Spleen (tissue), 11 donors: ENCODE measurements around the gene JMY. TPM values are rescaled to one million over a fixed set of nuclear protein-coding genes. Genes with fewer than 3 reads are reported as not detected.
A peak's percentile ranks its signal among the peaks of the same experiment; 100 is the strongest.

Source experiments
- DNase-seq: peaks from one replicate; pipeline ENCODE4 v3.0.0-alpha.2; 2020
- H3K27ac ChIP-seq, 8 donors: fragments of 200-600 bp; sonication (generic) in 7 of 8; 1 replicate in 4 of 8; 2 replicates in 4 of 8; pipeline versions ENCODE4 v1.5.0 to v1.8.0; 2016 to 2021; ENCODE audit warnings: inconsistent platforms in 4 of 8, mild to moderate bottlenecking in 4 of 8, moderate library complexity in 1 of 8
- H3K27me3 ChIP-seq, 7 donors: fragments of 200-600 bp; sonication (generic) in 6 of 7; replicated peaks in 1 of 7; 1 replicate in 4 of 7; 2 replicates in 3 of 7; pipeline versions ENCODE4 v1.5.0 to v1.8.0; 2016 to 2021; ENCODE audit warnings: inconsistent platforms in 3 of 7, mild to moderate bottlenecking in 1 of 7
- H3K36me3 ChIP-seq, 6 donors: fragments of 200-600 bp; sonication (generic) in 5 of 6; 1 replicate in 4 of 6; 2 replicates in 2 of 6; pipeline versions ENCODE4 v1.5.0 to v1.8.0; 2016 to 2021; ENCODE audit warnings: inconsistent platforms in 2 of 6
- H3K4me1 ChIP-seq, 6 donors: fragments of 200-600 bp; sonication (generic) in 5 of 6; 1 replicate in 3 of 6; 2 replicates in 3 of 6; pipeline versions ENCODE4 v1.5.0 to v1.8.0; 2016 to 2021; ENCODE audit warnings: inconsistent platforms in 3 of 6
- H3K4me3 ChIP-seq, 8 donors: fragments of 200-600 bp; sonication (generic) in 7 of 8; 1 replicate in 4 of 8; 2 replicates in 4 of 8; pipeline versions ENCODE4 v1.5.0 to v1.8.0; 2016 to 2021; ENCODE audit warnings: inconsistent platforms in 4 of 8, mild to moderate bottlenecking in 4 of 8, moderate library complexity in 2 of 8
- H3K9me3 ChIP-seq, 8 donors: fragments of 200-600 bp; sonication (generic) in 7 of 8; 1 replicate in 4 of 8; 2 replicates in 4 of 8; pipeline versions ENCODE4 v1.5.0 to v1.8.0; 2016 to 2021; ENCODE audit warnings: inconsistent platforms in 4 of 8
- CTCF ChIP-seq, 11 experiments: fragments of 200-600 bp in 7 of 11; fragments of 450-650 bp in 4 of 11; sonication (generic) in 4 of 11; IDR thresholded peaks in 8 of 11; conservative IDR thresholded peaks in 3 of 11; 1 replicate in 7 of 11; 2 replicates in 4 of 11; pipeline versions ENCODE4 v1.4.0 to v1.8.0; 2016 to 2021; ENCODE audit warnings: antibody characterized with exemption in 11 of 11, inconsistent platforms in 4 of 11, mild to moderate bottlenecking in 1 of 11
- POLR2A ChIP-seq, 3 donors: fragments of 450-650 bp; IDR thresholded peaks; one replicate each; pipeline ENCODE4 v1.5.1; 2017; ENCODE audit warnings: antibody characterized with exemption in 3 of 3, mild to moderate bottlenecking in 1 of 3
- POLR2AphosphoS5 ChIP-seq, 3 donors: sonication (generic); formaldehyde crosslinking; IDR thresholded peaks; one replicate each; pipeline ENCODE4 v1.5.1; 2017; ENCODE audit warnings: antibody characterized with exemption in 3 of 3
- WGBS, 5 donors: extraction: QIAGEN DNeasy Blood & Tissue Kit in 3 of 5; methylation state at CpG; one replicate each; pipeline versions ENCODE4 v1.1.5 to v1.1.7; 2013 to 2018; 5-methylcytosine and 5-hydroxymethylcytosine counted together
- intact Hi-C: fragments of 100-400 bp; cut with DNase I; formaldehyde crosslinking; loops from one replicate; pipeline ENCODE4 v1.15.0; 2023; ENCODE audit warnings: low total_unique reads
- polyA plus RNA-seq, 3 donors: library from polyadenylated mRNA; stranded (reverse); fragments of 200-250 nt; gene quantifications; one replicate each; pipeline ENCODE4 v1.2.1, GENCODE V29; 2013
- total RNA-seq, 7 donors: library from RNA; depleted of rRNA in 3 of 7; stranded (reverse); fragments of >200 nt in 3 of 7; fragmentation: NEBNext Ultra II Directional in 4 of 7; extraction: Animal tissue kit (Norgen Biotek cat#: 25700) in 4 of 7; gene quantifications; one replicate each; pipeline versions ENCODE4 v1.1.0 to v1.2.1, GENCODE V29; 2016 to 2021
- donor health status: healthy with polysubstance abuse.
- donor health status: DM: no; HTN: no; CAD: no; lungs with moderate emphysema.
- donor health status: DM: no; HTN: no; CAD: no.
- donor health status: Bipolar disorder and iron deficiency.
- donor health status: healthy.
- donor health status: DM: no; HTN: no; CAD: no.
- donor health status: DM: yes; HTN: yes; CAD: no.

Gene JMY
- total and polyA plus RNA-seq, 10 donors: 2.0 to 19.6 (median 11.6) TPM

- no peak overlapping the region for H3K27ac ChIP-seq
- 84 to 95% (median 87%) methylated on average over 4 to 5 of the region's 5 CpGs for WGBS, 5 donors
- no peak for DNase-seq
These were observed 20.0 kb downstream of the JMY start for GRCh38 chr5:79255786-79256557.

GRCh38 chr5:79256563-79256962 is 20.6 kb downstream of the JMY start:
- intact Hi-C loops: no loop called here

More at GRCh38 chr5:79255786-79256557, 20.0 kb downstream of the JMY start:
- H3K9me3 ChIP-seq: no peaks in the 10 kb centered on the region
- intact Hi-C loops: no loop called here
- peaks cover 0 to 17% (median 0%) of the 10 kb centered on the region in 6 donors for H3K4me1 ChIP-seq
- TF ChIP-seq POLR2A (IDR thresholded peaks at IDR 0.05): no peak
- TF ChIP-seq CTCF (IDR thresholded peaks at IDR 0.05 in 8 of 11, conservative IDR thresholded peaks at IDR 0.05 in 3 of 11): peak in 2 of 11 experiments; percentile 14 to 25
- no peak overlapping the region for H3K4me3 ChIP-seq
- no peaks in the 10 kb centered on the region for H3K27me3 ChIP-seq
- H3K36me3 ChIP-seq: peaks cover 0 to 9% (median 0%) of the 10 kb centered on the region in 6 donors

GRCh38 chr5:79257314-79257713 is 21.4 kb downstream of the JMY start:
- intact Hi-C loops: no loop called here
- TF ChIP-seq POLR2A (IDR thresholded peaks at IDR 0.05) (no peak), CTCF (IDR thresholded peaks at IDR 0.05 in 8 of 11, conservative IDR thresholded peaks at IDR 0.05 in 3 of 11) (no peak), POLR2AphosphoS5 (IDR thresholded peaks at IDR 0.05) (no peak)
- peaks cover 0 to 9% (median 0%) of the 10 kb centered on the region in 6 donors for H3K36me3 ChIP-seq
- no peaks in the 10 kb centered on the region for H3K27me3 ChIP-seq
- WGBS, 5 donors: 90 to 97% (median 94%) methylated on average over 6 of the region's 6 CpGs
- peaks cover 0 to 27% (median 0%) of the 10 kb centered on the region in 6 donors for H3K4me1 ChIP-seq
- no peaks in the 10 kb centered on the region for H3K9me3 ChIP-seq
- H3K27ac ChIP-seq: no peak overlapping the region
- no peak for DNase-seq
- no peak overlapping the region for H3K4me3 ChIP-seq

More at GRCh38 chr5:79256563-79256962, 20.6 kb downstream of the JMY start:
- Histone ChIP-seq H3K36me3 (peaks cover 0 to 9% (median 0%) of the 10 kb centered on the region in 6 donors), H3K4me1 (peaks cover 0 to 20% (median 0%) of the 10 kb centered on the region in 6 donors), H3K27ac (no peak overlapping the region), H3K27me3 (no peaks in the 10 kb centered on the region), H3K4me3 (no peak overlapping the region), H3K9me3 (no peaks in the 10 kb centered on the region)
- TF ChIP-seq POLR2A (IDR thresholded peaks at IDR 0.05): no peak
- no peak for TF ChIP-seq CTCF (IDR thresholded peaks at IDR 0.05 in 8 of 11, conservative IDR thresholded peaks at IDR 0.05 in 3 of 11)
- TF ChIP-seq POLR2AphosphoS5 (IDR thresholded peaks at IDR 0.05): no peak
- 92 to 95% (median 92%) methylated on average over 4 of the region's 4 CpGs for WGBS, 5 donors
- no peak for DNase-seq

- H3K27ac ChIP-seq: no peak overlapping the region
- WGBS, 5 donors: 95 to 100% (median 97%) methylated on average over 4 of the region's 4 CpGs
- TF ChIP-seq POLR2AphosphoS5 (IDR thresholded peaks at IDR 0.05): no peak
- TF ChIP-seq POLR2A (IDR thresholded peaks at IDR 0.05): no peak
- TF ChIP-seq CTCF (IDR thresholded peaks at IDR 0.05 in 8 of 11, conservative IDR thresholded peaks at IDR 0.05 in 3 of 11): no peak
- H3K9me3 ChIP-seq: no peaks in the 10 kb centered on the region
- H3K36me3 ChIP-seq: peaks cover 0 to 9% (median 0%) of the 10 kb centered on the region in 6 donors
- H3K4me3 ChIP-seq: no peak overlapping the region
- no peaks in the 10 kb centered on the region for H3K27me3 ChIP-seq
- peaks cover 0 to 40% (median 3%) of the 10 kb centered on the region in 6 donors for H3K4me1 ChIP-seq
- intact Hi-C loops: no loop called here
- no peak for DNase-seq
These were observed 22.9 kb downstream of the JMY start for GRCh38 chr5:79258801-79259200.
